Panc1 (cell line): ENCODE measurements around the gene STK24. TPM values are rescaled to one million over a fixed set of nuclear protein-coding genes. Genes with fewer than 3 reads are reported as not detected.

Experiments used
- ATAC-seq: fragments of 200-7000 bp; cut with Tn5 transposase; 2 replicates; pipeline ENCODE4 v1.9.1; 2020; ENCODE audit warnings: mild to moderate bottlenecking, moderate library complexity
- BruUV-seq: library from RNA; stranded (reverse); fragments of 400-500 nt; replicated peaks from 2 replicates; lab custom pipeline; 2021; lab: Mats Ljungman, UMichigan
- CTCF ChIA-PET: fragments of 300-600 bp; sonication (Branson Sonifier 250); formaldehyde crosslinking; loops from one replicate; lab custom pipeline; 2022; ENCODE audit warnings: antibody characterized with exemption; lab: Charles Lee
- POLR2A ChIA-PET: fragments of 300-600 bp; sonication (Branson Sonifier 250); formaldehyde crosslinking; loops from one replicate; lab custom pipeline; 2022; ENCODE audit warnings: antibody characterized with exemption; lab: Charles Lee
- DNase-seq: peaks from one replicate; pipeline ENCODE4 v3.0.0-alpha.2; 2010; ENCODE audit warnings: low read depth, low spot score
- H3K27ac ChIP-seq: 2 replicates; pipeline ENCODE4 v1.5.1; 2011; ENCODE audit warnings: mild to moderate bottlenecking, low read length, inconsistent platforms
- H3K27me3 ChIP-seq: fragments of 200-500 bp; sonication (Bioruptor generic); 2 replicates; pipeline ENCODE4 v1.6.0; 2014; ENCODE audit warnings: low read length, inconsistent platforms; ENCODE audit not compliant: control insufficient read depth, insufficient read depth
- H3K36me3 ChIP-seq: fragments of 200-500 bp; sonication (Bioruptor generic); 2 replicates; pipeline ENCODE4 v1.5.1; 2014; ENCODE audit warnings: inconsistent platforms, mild to moderate bottlenecking, low read length, moderate library complexity; ENCODE audit not compliant: control insufficient read depth, insufficient read depth
- H3K4me1 ChIP-seq: 2 replicates; pipeline ENCODE4 v1.5.1; 2011; ENCODE audit warnings: inconsistent platforms, mild to moderate bottlenecking, low read length, moderate library complexity; ENCODE audit not compliant: control insufficient read depth, insufficient read depth
- H3K4me3 ChIP-seq, 2 experiments: 2 replicates each; pipeline ENCODE4 v1.5.1; 2011 to 2012; ENCODE audit warnings: low read depth in 2 of 2, low read length in 2 of 2, mild to moderate bottlenecking in 2 of 2, inconsistent platforms in 1 of 2, moderate library complexity in 1 of 2
- H3K9me3 ChIP-seq: fragments of 200-500 bp; sonication (Bioruptor generic); 2 replicates; pipeline ENCODE4 v1.5.1; 2014; ENCODE audit warnings: low read depth, mild to moderate bottlenecking, inconsistent platforms, low read length, moderate library complexity; ENCODE audit not compliant: control insufficient read depth, insufficient read depth
- POLR2AphosphoS5 ChIP-seq: IDR thresholded peaks from 2 replicates; pipeline ENCODE4 v1.6.1; 2012; ENCODE audit warnings: mild to moderate bottlenecking, low read depth, low read length, moderate library complexity
- SIN3A ChIP-seq: IDR thresholded peaks from 2 replicates; pipeline ENCODE4 v1.6.1; 2012; ENCODE audit warnings: low read depth, mild to moderate bottlenecking, low read length, moderate library complexity, borderline replicate concordance; ENCODE audit not compliant: insufficient read depth
- TCF7L2 ChIP-seq: IDR thresholded peaks from 2 replicates; pipeline ENCODE4 v1.6.1; 2011; ENCODE audit warnings: mild to moderate bottlenecking, low read depth, low read length, inconsistent platforms
- in situ Hi-C: cut with HindIII; loops from 2 replicates; pipeline ENCODE4 v1.10.0; 2016; ENCODE audit warnings: low sequenced_read_pairs, low pct_unique_long_range_greater_than_20kb
- intact Hi-C: fragments of 100-400 bp; cut with micrococcal nuclease; formaldehyde crosslinking; loops from one replicate; pipeline ENCODE4 v1.10.0; 2022; ENCODE audit not compliant: unreplicated experiment
- total RNA-seq: library from RNA; stranded (reverse); gene quantifications from one replicate; pipeline ENCODE4 v1.2.1, GENCODE V29; 2021; ENCODE audit not compliant: unreplicated experiment
- TF ChIP-seq, protein P1 (sequence below): fragments of 450-650 bp; IDR thresholded peaks from 2 replicates; pipeline ENCODE4 v1.5.1; 2017; ENCODE audit warnings: mild to moderate bottlenecking
- TF ChIP-seq, protein P2 (sequence below), 2 experiments: IDR thresholded peaks; 2 replicates each; pipeline ENCODE4 v1.6.1; 2011 to 2012; ENCODE audit warnings: low read depth in 2 of 2, control low read depth in 1 of 2, low read length in 1 of 2, mild to moderate bottlenecking in 1 of 2, moderate library complexity in 1 of 2; ENCODE audit not compliant: insufficient read depth in 1 of 2

Gene STK24
- total RNA-seq, 1 experiment from 2014 or later, result 57.3 TPM

DNA sequence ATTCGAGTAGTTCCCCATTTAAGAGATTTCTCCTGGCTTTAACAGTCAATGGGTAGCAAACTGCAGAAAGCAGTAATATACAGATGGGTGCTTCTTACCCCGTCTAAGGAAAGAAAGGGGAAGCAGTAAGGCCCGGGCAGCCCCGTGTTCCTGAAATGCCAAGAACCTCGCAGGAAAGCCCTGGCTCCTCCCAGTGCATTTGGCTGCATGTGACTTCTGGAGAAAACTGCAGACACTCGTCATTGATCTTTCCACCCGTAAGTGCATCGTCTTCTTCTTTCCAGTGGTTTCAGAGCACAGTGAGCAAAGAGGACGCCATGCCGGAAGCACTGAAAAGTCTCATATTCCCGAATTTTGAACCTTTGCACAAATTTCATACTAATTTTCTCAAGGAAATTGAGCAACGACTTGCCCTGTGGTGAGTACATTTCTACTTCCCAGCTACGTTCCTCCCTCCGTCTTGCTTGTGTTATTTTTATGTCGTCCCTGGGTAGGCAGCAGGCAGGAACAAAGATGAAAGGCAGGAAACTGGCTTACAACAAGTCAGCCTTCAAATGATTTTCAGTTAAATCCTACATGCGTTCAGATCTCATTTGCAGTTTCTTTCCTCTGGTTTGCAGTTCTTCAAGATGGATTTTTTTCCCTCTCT lies 165.2 kb downstream of the STK24 start:
- in situ Hi-C loops, result loop anchor here (25.0 kb wide), 1 partner anchor 274 kb away; the partner anchor contains the start of gene FARP1

DNA sequence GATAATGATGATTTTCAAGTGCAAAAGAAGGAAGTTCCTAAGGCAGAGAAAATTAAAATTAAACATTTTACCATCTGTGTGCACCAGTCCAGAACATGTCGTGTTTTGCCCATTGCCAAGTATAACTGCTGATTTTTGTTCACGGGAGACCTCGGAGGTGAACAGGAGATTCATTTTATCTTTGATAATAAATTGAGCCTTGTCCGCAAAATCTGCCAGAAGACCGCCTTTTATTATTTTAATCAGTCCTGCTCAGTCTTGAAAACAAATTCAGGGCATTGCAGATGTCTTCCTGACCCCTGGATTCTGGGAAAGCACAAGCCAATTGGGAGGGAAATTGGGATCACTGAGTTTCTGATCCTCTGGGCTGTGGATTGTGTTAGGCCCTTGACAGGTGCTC lies 165.9 kb downstream of the STK24 start:
- no TSS peak for BruUV-seq
- no peaks in the 10 kb centered on the region for H3K4me1 ChIP-seq
- in situ Hi-C loops (loop anchor here (25.0 kb wide), 1 partner anchor 274 kb away; the partner anchor contains the start of gene FARP1), intact Hi-C loops (no loop called here)
- CTCF ChIA-PET, result no interaction called here
- TF ChIP-seq POLR2AphosphoS5 (no peak), SIN3A (no peak)
- TF ChIP-seq, protein P1, sequence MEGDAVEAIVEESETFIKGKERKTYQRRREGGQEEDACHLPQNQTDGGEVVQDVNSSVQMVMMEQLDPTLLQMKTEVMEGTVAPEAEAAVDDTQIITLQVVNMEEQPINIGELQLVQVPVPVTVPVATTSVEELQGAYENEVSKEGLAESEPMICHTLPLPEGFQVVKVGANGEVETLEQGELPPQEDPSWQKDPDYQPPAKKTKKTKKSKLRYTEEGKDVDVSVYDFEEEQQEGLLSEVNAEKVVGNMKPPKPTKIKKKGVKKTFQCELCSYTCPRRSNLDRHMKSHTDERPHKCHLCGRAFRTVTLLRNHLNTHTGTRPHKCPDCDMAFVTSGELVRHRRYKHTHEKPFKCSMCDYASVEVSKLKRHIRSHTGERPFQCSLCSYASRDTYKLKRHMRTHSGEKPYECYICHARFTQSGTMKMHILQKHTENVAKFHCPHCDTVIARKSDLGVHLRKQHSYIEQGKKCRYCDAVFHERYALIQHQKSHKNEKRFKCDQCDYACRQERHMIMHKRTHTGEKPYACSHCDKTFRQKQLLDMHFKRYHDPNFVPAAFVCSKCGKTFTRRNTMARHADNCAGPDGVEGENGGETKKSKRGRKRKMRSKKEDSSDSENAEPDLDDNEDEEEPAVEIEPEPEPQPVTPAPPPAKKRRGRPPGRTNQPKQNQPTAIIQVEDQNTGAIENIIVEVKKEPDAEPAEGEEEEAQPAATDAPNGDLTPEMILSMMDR, result no peak
- TF ChIP-seq, protein P2, sequence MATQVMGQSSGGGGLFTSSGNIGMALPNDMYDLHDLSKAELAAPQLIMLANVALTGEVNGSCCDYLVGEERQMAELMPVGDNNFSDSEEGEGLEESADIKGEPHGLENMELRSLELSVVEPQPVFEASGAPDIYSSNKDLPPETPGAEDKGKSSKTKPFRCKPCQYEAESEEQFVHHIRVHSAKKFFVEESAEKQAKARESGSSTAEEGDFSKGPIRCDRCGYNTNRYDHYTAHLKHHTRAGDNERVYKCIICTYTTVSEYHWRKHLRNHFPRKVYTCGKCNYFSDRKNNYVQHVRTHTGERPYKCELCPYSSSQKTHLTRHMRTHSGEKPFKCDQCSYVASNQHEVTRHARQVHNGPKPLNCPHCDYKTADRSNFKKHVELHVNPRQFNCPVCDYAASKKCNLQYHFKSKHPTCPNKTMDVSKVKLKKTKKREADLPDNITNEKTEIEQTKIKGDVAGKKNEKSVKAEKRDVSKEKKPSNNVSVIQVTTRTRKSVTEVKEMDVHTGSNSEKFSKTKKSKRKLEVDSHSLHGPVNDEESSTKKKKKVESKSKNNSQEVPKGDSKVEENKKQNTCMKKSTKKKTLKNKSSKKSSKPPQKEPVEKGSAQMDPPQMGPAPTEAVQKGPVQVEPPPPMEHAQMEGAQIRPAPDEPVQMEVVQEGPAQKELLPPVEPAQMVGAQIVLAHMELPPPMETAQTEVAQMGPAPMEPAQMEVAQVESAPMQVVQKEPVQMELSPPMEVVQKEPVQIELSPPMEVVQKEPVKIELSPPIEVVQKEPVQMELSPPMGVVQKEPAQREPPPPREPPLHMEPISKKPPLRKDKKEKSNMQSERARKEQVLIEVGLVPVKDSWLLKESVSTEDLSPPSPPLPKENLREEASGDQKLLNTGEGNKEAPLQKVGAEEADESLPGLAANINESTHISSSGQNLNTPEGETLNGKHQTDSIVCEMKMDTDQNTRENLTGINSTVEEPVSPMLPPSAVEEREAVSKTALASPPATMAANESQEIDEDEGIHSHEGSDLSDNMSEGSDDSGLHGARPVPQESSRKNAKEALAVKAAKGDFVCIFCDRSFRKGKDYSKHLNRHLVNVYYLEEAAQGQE (IDR thresholded peaks at IDR 0.05; ENCODE audit: insufficient read depth in 1 of 2, low read depth in 2 of 2, low read length in 1 of 2), result no peak
- ATAC-seq (no peak), DNase-seq (no peak)
- H3K4me3 ChIP-seq, result no peak overlapping the region
- H3K9me3 ChIP-seq, result no peaks in the 10 kb centered on the region
- no peaks in the 10 kb centered on the region for H3K36me3 ChIP-seq
- no peak overlapping the region for H3K27ac ChIP-seq
- no peaks in the 10 kb centered on the region for H3K27me3 ChIP-seq
- POLR2A ChIA-PET, result no interaction called here

More for the DNA sequence above, 165.2 kb downstream of the STK24 start:
- POLR2A ChIA-PET, result no interaction called here
- TF ChIP-seq, protein P2 (IDR thresholded peaks at IDR 0.05; ENCODE audit: insufficient read depth in 1 of 2, low read depth in 2 of 2, low read length in 1 of 2), result no peak
- TF ChIP-seq TCF7L2 (no peak), SIN3A (no peak), POLR2AphosphoS5 (no peak)
- TF ChIP-seq, protein P1, result no peak
- no peak for ATAC-seq
- CTCF ChIA-PET, result no interaction called here
- DNase-seq, result no peak
- BruUV-seq, result no TSS peak
- Histone ChIP-seq H3K4me1 (no peaks in the 10 kb centered on the region), H3K9me3 (no peaks in the 10 kb centered on the region), H3K4me3 (no peak overlapping the region), H3K27ac (no peak overlapping the region), H3K36me3 (no peaks in the 10 kb centered on the region), H3K27me3 (no peaks in the 10 kb centered on the region)
- intact Hi-C loops, result no loop called here
